ENCODE measurements around the gene PTPRT. TPM values are rescaled to one million over a fixed set of nuclear protein-coding genes. Genes with fewer than 3 reads are reported as not detected.

PTPRT gene
- total and polyA plus RNA-seq, 7 donors, result under 0.01 to 0.09 (median 0.03) TPM; not detected in 1

- H3K4me3 ChIP-seq, result no peak overlapping the region
- peaks cover 0 to 24% (median 11%) of the 10 kb centered on the region in 3 donors for H3K27me3 ChIP-seq (ENCODE audit: insufficient read depth in 3 of 3, low read length in 2 of 3)
- intact Hi-C loops (cut with DNase I), result no loop called here
- ATAC-seq (no peak), DNase-seq (no peak)
- H3K36me3 ChIP-seq (ENCODE audit: insufficient read depth in 1 of 2, low read depth in 1 of 2), result no peaks in the 10 kb centered on the region
- no peaks in the 10 kb centered on the region for H3K9me3 ChIP-seq
- WGBS, 3 donors, result 28 to 43% (median 42%) methylated on average over 9 of the region's 9 CpGs
- H3K4me1 ChIP-seq, result no peaks in the 10 kb centered on the region
- no peak overlapping the region for H3K27ac ChIP-seq
- TF ChIP-seq, protein P1, sequence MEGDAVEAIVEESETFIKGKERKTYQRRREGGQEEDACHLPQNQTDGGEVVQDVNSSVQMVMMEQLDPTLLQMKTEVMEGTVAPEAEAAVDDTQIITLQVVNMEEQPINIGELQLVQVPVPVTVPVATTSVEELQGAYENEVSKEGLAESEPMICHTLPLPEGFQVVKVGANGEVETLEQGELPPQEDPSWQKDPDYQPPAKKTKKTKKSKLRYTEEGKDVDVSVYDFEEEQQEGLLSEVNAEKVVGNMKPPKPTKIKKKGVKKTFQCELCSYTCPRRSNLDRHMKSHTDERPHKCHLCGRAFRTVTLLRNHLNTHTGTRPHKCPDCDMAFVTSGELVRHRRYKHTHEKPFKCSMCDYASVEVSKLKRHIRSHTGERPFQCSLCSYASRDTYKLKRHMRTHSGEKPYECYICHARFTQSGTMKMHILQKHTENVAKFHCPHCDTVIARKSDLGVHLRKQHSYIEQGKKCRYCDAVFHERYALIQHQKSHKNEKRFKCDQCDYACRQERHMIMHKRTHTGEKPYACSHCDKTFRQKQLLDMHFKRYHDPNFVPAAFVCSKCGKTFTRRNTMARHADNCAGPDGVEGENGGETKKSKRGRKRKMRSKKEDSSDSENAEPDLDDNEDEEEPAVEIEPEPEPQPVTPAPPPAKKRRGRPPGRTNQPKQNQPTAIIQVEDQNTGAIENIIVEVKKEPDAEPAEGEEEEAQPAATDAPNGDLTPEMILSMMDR (IDR thresholded peaks at IDR 0.05), result no peak
Observed at GRCh38 chr20:43194137-43194536, 4.4 kb upstream of the PTPRT start.

DNA sequence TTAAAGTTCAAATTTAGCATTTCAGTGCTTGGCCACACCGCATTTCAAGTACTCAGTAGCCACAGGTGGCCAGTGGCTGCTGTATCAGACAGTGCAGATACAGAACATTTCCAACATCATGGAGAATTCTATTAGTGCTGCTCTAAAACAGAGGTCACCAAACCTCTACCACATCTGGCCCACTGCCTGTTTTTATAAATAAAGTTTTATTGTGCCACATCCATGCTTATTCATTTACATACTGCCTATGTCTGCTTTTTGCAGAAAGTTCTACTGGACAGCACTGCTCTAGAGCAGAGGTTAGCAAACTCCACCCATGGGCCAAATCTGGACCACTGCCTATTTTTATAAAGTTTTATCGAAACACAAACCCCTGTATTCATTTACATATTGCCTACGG is 3.7 kb upstream of the PTPRT start:
- TF ChIP-seq, protein P1 (IDR thresholded peaks at IDR 0.05), result no peak
- 84 to 92% (median 85%) methylated on average over 3 of the region's 3 CpGs for WGBS, 3 donors
- no peaks in the 10 kb centered on the region for H3K36me3 ChIP-seq (ENCODE audit: insufficient read depth in 1 of 2, low read depth in 1 of 2)
- H3K27me3 ChIP-seq (ENCODE audit: insufficient read depth in 3 of 3, low read length in 2 of 3), result peaks cover 0 to 31% (median 15%) of the 10 kb centered on the region in 3 donors
- no peak for DNase-seq
- H3K4me1 ChIP-seq, result no peaks in the 10 kb centered on the region
- no peak for ATAC-seq
- intact Hi-C loops (cut with DNase I), result no loop called here
- H3K4me3 ChIP-seq, result no peak overlapping the region
- no peaks in the 10 kb centered on the region for H3K9me3 ChIP-seq
- H3K27ac ChIP-seq, result no peak overlapping the region

DNA sequence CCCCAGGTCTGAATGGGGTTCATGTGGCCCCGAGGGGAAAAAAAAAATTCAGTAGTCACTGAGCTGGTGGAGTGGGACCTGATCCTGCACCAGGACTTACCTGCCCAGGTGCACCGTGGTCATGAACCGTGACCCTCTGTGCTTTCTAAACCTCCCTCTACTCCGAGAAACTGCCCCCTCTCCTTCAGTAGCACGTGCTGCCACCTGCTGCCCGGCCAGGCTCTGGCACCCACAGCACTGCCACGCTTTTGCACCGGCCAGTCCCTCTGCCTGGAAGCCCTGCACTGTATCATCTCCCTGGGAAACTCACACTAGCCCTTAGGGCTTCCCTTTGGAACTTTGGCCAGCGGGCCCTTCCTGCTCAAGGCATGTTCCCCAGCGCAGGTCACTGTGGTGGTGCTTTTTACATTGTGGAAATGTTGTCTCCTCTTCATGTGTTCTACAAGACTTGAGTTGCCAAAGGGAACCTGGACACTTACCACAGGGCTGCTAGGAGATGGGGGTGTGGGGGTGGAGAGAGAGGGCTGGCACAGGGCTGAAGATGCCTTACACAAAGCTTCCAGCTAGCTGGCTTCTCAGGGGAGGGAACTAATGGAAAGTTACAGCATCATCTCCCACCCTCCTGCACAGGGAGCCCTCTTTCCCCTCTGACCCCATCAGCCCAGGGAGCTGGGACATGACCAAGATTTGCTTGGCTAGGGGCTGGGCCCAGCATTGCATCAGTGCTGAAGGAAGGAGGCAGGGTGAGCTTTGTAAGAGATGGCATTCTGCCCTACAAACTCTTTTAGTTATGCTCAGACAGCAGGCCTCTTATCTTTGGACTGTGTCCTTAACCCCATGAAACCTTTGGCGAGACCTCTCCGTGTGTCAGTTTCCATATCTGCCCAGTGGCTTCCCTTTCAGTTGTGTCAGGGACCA is 2.5 kb upstream of the PTPRT start:
- 25 to 30% (median 25%) methylated on average over 12 of the region's 12 CpGs for WGBS, 3 donors
- Histone ChIP-seq H3K27ac (no peak overlapping the region), H3K36me3 (ENCODE audit: insufficient read depth in 1 of 2, low read depth in 1 of 2) (no peaks in the 10 kb centered on the region), H3K9me3 (no peaks in the 10 kb centered on the region), H3K4me1 (no peaks in the 10 kb centered on the region), H3K4me3 (no peak overlapping the region), H3K27me3 (ENCODE audit: insufficient read depth in 3 of 3, low read length in 2 of 3) (peaks cover 0 to 44% (median 19%) of the 10 kb centered on the region in 3 donors)
- TF ChIP-seq, protein P1 (IDR thresholded peaks at IDR 0.05), result no peak
- DNase-seq (no peak), ATAC-seq (no peak)
- intact Hi-C loops (cut with DNase I), result no loop called here

- H3K4me3 ChIP-seq, result no peak overlapping the region
- H3K27ac ChIP-seq, result no peak overlapping the region
- ATAC-seq, result no peak
- intact Hi-C loops (cut with DNase I), result no loop called here
- peaks cover 0 to 44% (median 19%) of the 10 kb centered on the region in 3 donors for H3K27me3 ChIP-seq (ENCODE audit: insufficient read depth in 3 of 3, low read length in 2 of 3)
- H3K4me1 ChIP-seq, result no peaks in the 10 kb centered on the region
- TF ChIP-seq, protein P1 (IDR thresholded peaks at IDR 0.05), result no peak
- 49 to 61% (median 49%) methylated on average over 5 of the region's 5 CpGs for WGBS, 3 donors
- no peaks in the 10 kb centered on the region for H3K9me3 ChIP-seq
- no peaks in the 10 kb centered on the region for H3K36me3 ChIP-seq (ENCODE audit: insufficient read depth in 1 of 2, low read depth in 1 of 2)
- DNase-seq, result no peak
Observed at GRCh38 chr20:43191143-43191542, 1.4 kb upstream of the PTPRT start.
